CD4-positive, alpha-beta T cell (primary cell): ENCODE data around the gene SELENON. TPM values are rescaled to one million over a fixed set of nuclear protein-coding genes. Genes with fewer than 3 reads are reported as not detected.

Experiments used
- ATAC-seq: fragments of 200-7000 bp; cut with Tn5 transposase; one replicate; pipeline ENCODE4 v1.10.0; 2022; ENCODE audit warnings: mild to moderate bottlenecking; ENCODE audit not compliant: poor library complexity
- CTCF ChIA-PET: fragments of 350-600 bp; sonication (Branson Sonifier 250); formaldehyde crosslinking; loops from one replicate; lab custom pipeline; 2021; ENCODE audit warnings: antibody characterized with exemption, inconsistent platforms; lab: Charles Lee
- POLR2A ChIA-PET: fragments of 350-600 bp; sonication (Branson Sonifier 250); formaldehyde crosslinking; loops from one replicate; lab custom pipeline; 2021; ENCODE audit warnings: antibody characterized with exemption, inconsistent platforms; lab: Charles Lee
- DNase-seq, 14 experiments: peaks; one replicate each; pipeline ENCODE4 v3.0.0-alpha.2; 2013 to 2020; ENCODE audit warnings: mixed read lengths in 2 of 14
- H3K27ac ChIP-seq, 2 donors: one replicate each; pipeline versions ENCODE4 v1.5.1 to v1.7.0; 2013; ENCODE audit warnings: low read length in 2 of 2, low read depth in 1 of 2, mild to moderate bottlenecking in 1 of 2
- H3K27me3 ChIP-seq, 2 experiments: 1 replicate in 1 of 2; 2 replicates in 1 of 2; pipeline versions ENCODE4 v1.6.1 to v1.7.0; 2013; ENCODE audit warnings: low read length in 2 of 2, control low read depth in 1 of 2, mild to moderate bottlenecking in 1 of 2, moderate library complexity in 1 of 2; ENCODE audit not compliant: insufficient read depth in 2 of 2, control insufficient read depth in 1 of 2
- H3K36me3 ChIP-seq: one replicate; pipeline ENCODE4 v1.6.1; 2013; ENCODE audit warnings: low read length, control low read depth; ENCODE audit not compliant: insufficient read depth
- H3K4me1 ChIP-seq: one replicate; pipeline ENCODE4 v1.6.1; 2013; ENCODE audit warnings: low read length, control low read depth; ENCODE audit not compliant: insufficient read depth
- H3K4me3 ChIP-seq: one replicate; pipeline ENCODE4 v1.5.1; 2013; ENCODE audit warnings: mild to moderate bottlenecking, low read length, moderate library complexity
- H3K9me3 ChIP-seq, 2 experiments: 1 replicate in 1 of 2; 2 replicates in 1 of 2; pipeline versions ENCODE4 v1.6.1 to v1.7.0; 2013; ENCODE audit warnings: low read length in 2 of 2, mild to moderate bottlenecking in 2 of 2, control low read depth in 1 of 2, moderate library complexity in 1 of 2; ENCODE audit not compliant: control insufficient read depth in 1 of 2, insufficient read depth in 1 of 2
- H3K27ac Mint-ChIP-seq: one replicate; pipeline ENCODE4 v1.8.0; 2020; ENCODE audit warnings: mixed read lengths
- H3K27me3 Mint-ChIP-seq: one replicate; pipeline ENCODE4 v1.8.0; 2021; ENCODE audit warnings: mixed read lengths
- H3K36me3 Mint-ChIP-seq: one replicate; pipeline ENCODE4 v1.8.0; 2021; ENCODE audit warnings: low read depth, mixed read lengths
- H3K4me1 Mint-ChIP-seq: one replicate; pipeline ENCODE4 v1.8.0; 2021; ENCODE audit warnings: low read depth, mixed read lengths
- H3K4me3 Mint-ChIP-seq: one replicate; pipeline ENCODE4 v1.8.0; 2020; ENCODE audit warnings: mild to moderate bottlenecking, mixed read lengths
- H3K9me3 Mint-ChIP-seq: one replicate; pipeline ENCODE4 v1.8.0; 2020; ENCODE audit warnings: mixed read lengths
- intact Hi-C, 2 experiments: fragments of 100-400 bp; cut with DNase I in 1 of 2; cut with micrococcal nuclease in 1 of 2; formaldehyde crosslinking; loops; one replicate each; pipeline versions ENCODE4 v1.15.1 to v1.9.0; 2023 to 2025; cut with DNase I, micrococcal nuclease
- total RNA-seq, 174 experiments: library from RNA in 2 of 174; stranded (reverse) in 2 of 174; gene quantifications; one replicate each; pipeline ENCODE4 v1.2.3 and lab custom pipeline; 2021 to 2026
- TF ChIP-seq, protein P1 (sequence below): fragments of 200-600 bp; IDR thresholded peaks from one replicate; pipeline ENCODE4 v1.8.0; 2022; ENCODE audit warnings: antibody characterized with exemption, mild to moderate bottlenecking

SELENON gene
- total RNA-seq, 2 experiments from 2014 or later: 25.3 to 25.7 TPM

GRCh38 chr1:25848531-25848930 is 48.5 kb downstream of the SELENON start:
- CTCF ChIA-PET: no interaction called here

GRCh38 chr1:25854554-25854953 is 54.6 kb downstream of the SELENON start:
- Histone ChIP-seq H3K27ac (no peak overlapping the region), H3K4me1 (peaks cover 10% of the 10 kb centered on the region), H3K27me3 (no peaks in the 10 kb centered on the region), H3K4me3 (no peak overlapping the region), H3K36me3 (no peaks in the 10 kb centered on the region), H3K9me3 (no peaks in the 10 kb centered on the region)
- no peaks in the 10 kb centered on the region for H3K27me3 Mint-ChIP-seq
- no peak for ATAC-seq
- intact Hi-C loops: loop anchor here in 1 of 2 experiments (10.0 kb wide), 1 partner anchor 1210 kb away; the partner anchor contains the start of gene SRRM1
- DNase-seq: no peak
- no peak overlapping the region for H3K4me3 Mint-ChIP-seq
- ChIA-PET CTCF (no interaction called here), POLR2A (interaction anchor here (1.0 kb wide), 1 partner anchor 23 kb away, joined by 3 read pairs; no protein-coding TSS in a partner anchor)
- H3K36me3 Mint-ChIP-seq: no peaks in the 10 kb centered on the region
- no peaks in the 10 kb centered on the region for H3K9me3 Mint-ChIP-seq
- TF ChIP-seq, protein P1, sequence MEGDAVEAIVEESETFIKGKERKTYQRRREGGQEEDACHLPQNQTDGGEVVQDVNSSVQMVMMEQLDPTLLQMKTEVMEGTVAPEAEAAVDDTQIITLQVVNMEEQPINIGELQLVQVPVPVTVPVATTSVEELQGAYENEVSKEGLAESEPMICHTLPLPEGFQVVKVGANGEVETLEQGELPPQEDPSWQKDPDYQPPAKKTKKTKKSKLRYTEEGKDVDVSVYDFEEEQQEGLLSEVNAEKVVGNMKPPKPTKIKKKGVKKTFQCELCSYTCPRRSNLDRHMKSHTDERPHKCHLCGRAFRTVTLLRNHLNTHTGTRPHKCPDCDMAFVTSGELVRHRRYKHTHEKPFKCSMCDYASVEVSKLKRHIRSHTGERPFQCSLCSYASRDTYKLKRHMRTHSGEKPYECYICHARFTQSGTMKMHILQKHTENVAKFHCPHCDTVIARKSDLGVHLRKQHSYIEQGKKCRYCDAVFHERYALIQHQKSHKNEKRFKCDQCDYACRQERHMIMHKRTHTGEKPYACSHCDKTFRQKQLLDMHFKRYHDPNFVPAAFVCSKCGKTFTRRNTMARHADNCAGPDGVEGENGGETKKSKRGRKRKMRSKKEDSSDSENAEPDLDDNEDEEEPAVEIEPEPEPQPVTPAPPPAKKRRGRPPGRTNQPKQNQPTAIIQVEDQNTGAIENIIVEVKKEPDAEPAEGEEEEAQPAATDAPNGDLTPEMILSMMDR: no peak
- no peak overlapping the region for H3K27ac Mint-ChIP-seq
- peaks cover 15% of the 10 kb centered on the region for H3K4me1 Mint-ChIP-seq

More at GRCh38 chr1:25848531-25848930, 48.5 kb downstream of the SELENON start:
- H3K4me1 ChIP-seq: no peaks in the 10 kb centered on the region
- Mint-ChIP-seq H3K4me1 (no peaks in the 10 kb centered on the region), H3K9me3 (no peaks in the 10 kb centered on the region), H3K27me3 (no peaks in the 10 kb centered on the region), H3K27ac (no peak overlapping the region), H3K36me3 (no peaks in the 10 kb centered on the region), H3K4me3 (no peak overlapping the region)
- no peaks in the 10 kb centered on the region for H3K36me3 ChIP-seq
- no peak for ATAC-seq
- H3K9me3 ChIP-seq: no peaks in the 10 kb centered on the region
- no peak for DNase-seq
- TF ChIP-seq, protein P1: no peak
- H3K27me3 ChIP-seq: no peaks in the 10 kb centered on the region
- H3K4me3 ChIP-seq: no peak overlapping the region
- H3K27ac ChIP-seq: no peak overlapping the region
- POLR2A ChIA-PET: interaction anchor here (1.0 kb wide), 1 partner anchor 27 kb away, joined by 3 read pairs; the partner anchor contains the start of gene PAQR7
- intact Hi-C loops: no loop called here

- no peaks in the 10 kb centered on the region for H3K27me3 ChIP-seq
- intact Hi-C loops: loop anchor here in 1 of 2 experiments (5.0 to 10.0 kb wide), 2 partner anchors 35 to 1212 kb away; partner anchors contain the start of gene SRRM1
- H3K9me3 Mint-ChIP-seq: no peaks in the 10 kb centered on the region
- TF ChIP-seq, protein P1: no peak
- no peak for DNase-seq
- CTCF ChIA-PET: no interaction called here
- H3K27ac Mint-ChIP-seq: no peak overlapping the region
- H3K4me3 ChIP-seq: no peak overlapping the region
- peaks cover 22% of the 10 kb centered on the region for H3K4me1 ChIP-seq
- no peak for ATAC-seq
- POLR2A ChIA-PET: interaction anchor here (0.6 to 1.3 kb wide), 3 partner anchors 18 to 190 kb away, joined by 3 to 4 read pairs (median 4); partner anchors contain the start of gene MTFR1L
- peaks cover 20% of the 10 kb centered on the region for H3K4me1 Mint-ChIP-seq
- H3K36me3 Mint-ChIP-seq: no peaks in the 10 kb centered on the region
- H3K4me3 Mint-ChIP-seq: no peak overlapping the region
- H3K36me3 ChIP-seq: no peaks in the 10 kb centered on the region
- H3K27ac ChIP-seq: no peak overlapping the region
- H3K9me3 ChIP-seq: no peaks in the 10 kb centered on the region
- no peaks in the 10 kb centered on the region for H3K27me3 Mint-ChIP-seq
These were observed 56.9 kb downstream of the SELENON start for GRCh38 chr1:25856856-25857255.
